Natural killer cell treated with Interleukin-12 subunit alpha and Interleukin-12 subunit beta and Interleukin-15 and Interleukin-18, amount 100 ng/mL, for 72 hours (primary cell): ENCODE measurements around the gene ARSJ. TPM values are rescaled to one million over a fixed set of nuclear protein-coding genes. Genes with fewer than 3 reads are reported as not detected.

Source experiments
- ATAC-seq, 2 donors: fragments of 150-1000 bp; cut with Tn5 transposase in 1 of 2; sonication (Bioruptor Pico), chemical (Tn5 transposase) in 1 of 2; 2 replicates each; pipeline ENCODE4 v1.10.0; 2021
- DNase-seq: peaks from one replicate; pipeline ENCODE4 v3.0.0; 2022; ENCODE audit warnings: low spot score
- H3K27ac Mint-ChIP-seq, 2 donors: 1 replicate in 1 of 2; 2 replicates in 1 of 2; pipeline ENCODE4 v1.8.0; 2022; ENCODE audit warnings: mixed read lengths in 2 of 2, mild to moderate bottlenecking in 1 of 2, moderate library complexity in 1 of 2
- H3K27me3 Mint-ChIP-seq, 2 donors: 1 replicate in 1 of 2; 2 replicates in 1 of 2; pipeline ENCODE4 v1.8.0; 2022; ENCODE audit warnings: mixed read lengths in 2 of 2
- H3K36me3 Mint-ChIP-seq: one replicate; pipeline ENCODE4 v1.8.0; 2022; ENCODE audit warnings: mixed read lengths
- H3K4me1 Mint-ChIP-seq, 2 donors: 1 replicate in 1 of 2; 2 replicates in 1 of 2; pipeline ENCODE4 v1.8.0; 2022; ENCODE audit warnings: low read depth in 2 of 2, mixed read lengths in 2 of 2, mild to moderate bottlenecking in 1 of 2
- H3K4me3 Mint-ChIP-seq: one replicate; pipeline ENCODE4 v1.8.0; 2022; ENCODE audit warnings: mixed read lengths
- H3K9me3 Mint-ChIP-seq: 2 replicates; pipeline ENCODE4 v1.8.0; 2022; ENCODE audit warnings: mixed read lengths
- total RNA-seq, 2 donors: library from RNA; stranded (reverse); gene quantifications; one replicate each; pipeline ENCODE4 v1.2.3, GENCODE V29; 2022

Gene ARSJ
- total RNA-seq, 2 donors from 2014 or later: 0.24 TPM; not detected in 1

DNA sequence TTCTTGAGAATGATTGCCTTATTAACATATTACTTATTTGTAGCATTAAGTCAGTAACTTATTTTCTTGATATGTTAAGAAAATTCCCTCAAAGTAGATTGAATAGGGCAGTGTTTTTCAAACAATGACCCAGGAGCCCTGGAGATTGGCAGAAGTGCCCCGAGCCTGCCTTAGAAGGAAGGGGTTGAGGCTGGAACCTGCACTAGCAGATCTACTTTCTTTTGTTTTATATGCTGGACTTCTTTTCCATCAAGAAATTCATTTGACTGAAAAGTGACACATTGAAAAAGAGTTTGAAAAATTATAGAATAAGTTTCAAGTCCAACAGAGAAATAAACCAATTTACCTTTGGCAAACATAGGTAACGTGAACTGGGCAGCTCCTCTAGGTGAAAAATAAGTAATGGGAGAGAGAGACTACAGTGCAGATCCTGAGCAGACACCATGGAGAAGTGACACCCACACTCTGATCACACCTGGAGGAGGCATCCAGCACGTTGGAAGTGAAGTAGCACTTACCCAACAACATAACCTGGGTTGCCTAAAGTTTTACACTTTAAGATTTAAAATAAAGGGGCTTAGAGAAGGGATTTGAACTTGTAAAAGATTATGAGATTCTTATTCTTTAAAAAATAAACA is 18.6 kb downstream of the ARSJ start:
- peaks cover 0 to 9% of the 10 kb centered on the region in 2 donors for H3K4me1 Mint-ChIP-seq
- H3K27ac Mint-ChIP-seq: no peak overlapping the region

DNA sequence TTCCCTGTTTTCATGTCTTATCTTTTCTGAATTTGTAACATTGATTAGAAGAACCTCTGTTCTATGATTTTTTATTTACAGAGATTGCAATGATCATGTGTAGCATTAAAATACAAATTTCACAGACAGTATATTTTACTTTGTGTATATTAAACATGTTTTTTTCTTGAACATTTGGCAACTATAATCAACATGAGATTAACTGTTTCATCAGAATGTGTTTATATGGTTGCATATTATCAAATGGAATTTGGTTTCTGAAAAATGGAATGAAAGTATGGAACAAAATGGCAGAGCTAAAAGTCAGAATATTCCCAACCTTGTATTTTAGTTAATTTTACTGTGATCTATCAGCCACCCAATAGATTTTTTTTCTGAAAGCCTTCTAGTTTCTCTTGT is 19.9 kb downstream of the ARSJ start:
- Mint-ChIP-seq H3K27me3 (peaks cover 0 to 31% of the 10 kb centered on the region in 2 donors), H3K9me3 (peaks cover 7% of the 10 kb centered on the region)
- no peak for DNase-seq

More for the DNA sequence above, 18.6 kb downstream of the ARSJ start:
- DNase-seq (no peak), ATAC-seq (no peak)
- Mint-ChIP-seq H3K36me3 (peaks cover 10% of the 10 kb centered on the region), H3K9me3 (peaks cover 7% of the 10 kb centered on the region), H3K4me3 (no peak overlapping the region), H3K27me3 (peaks cover 0 to 31% of the 10 kb centered on the region in 2 donors)

DNA sequence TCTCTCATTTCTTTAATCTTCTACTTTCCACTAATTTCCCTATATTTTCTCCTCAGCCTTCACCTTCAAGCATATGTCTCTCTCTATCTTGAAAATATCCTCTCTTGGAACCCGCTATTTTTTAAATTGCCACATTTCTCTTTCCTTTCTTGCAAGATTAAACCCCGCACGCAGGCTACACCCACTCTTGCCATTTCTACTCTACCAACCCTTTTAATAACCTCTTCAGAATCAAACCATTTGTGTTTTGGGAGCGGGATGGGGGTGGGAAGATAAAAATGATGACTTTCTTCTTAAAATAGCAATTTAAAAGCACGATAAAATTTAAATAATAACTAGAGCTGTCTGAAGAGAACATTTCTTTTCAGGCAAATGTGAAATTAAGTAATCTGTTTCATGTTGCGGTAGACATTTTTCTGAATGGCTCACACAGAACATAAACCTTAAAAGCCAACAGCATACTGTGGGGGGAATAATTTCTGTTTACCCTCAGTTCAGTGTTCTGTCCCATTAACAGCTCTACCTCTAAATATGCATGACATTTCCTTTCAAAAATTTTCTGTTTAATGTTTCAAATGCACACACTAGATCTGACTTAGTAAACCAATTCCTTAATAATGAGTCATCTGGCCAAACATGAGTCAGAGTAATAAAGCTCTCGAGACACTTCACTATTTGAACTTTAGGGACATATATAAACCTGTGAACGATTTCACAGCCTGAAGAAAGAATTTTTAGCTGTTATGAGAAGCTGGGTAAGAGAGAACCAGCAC is 20.5 kb downstream of the ARSJ start:
- Mint-ChIP-seq H3K27me3 (peaks cover 0 to 31% of the 10 kb centered on the region in 2 donors), H3K27ac (no peak overlapping the region), H3K36me3 (peaks cover 10% of the 10 kb centered on the region), H3K9me3 (peaks cover 7% of the 10 kb centered on the region), H3K4me1 (peaks cover 0 to 9% of the 10 kb centered on the region in 2 donors), H3K4me3 (no peak overlapping the region)
- ATAC-seq (peak in 1 of 2 donors; percentile 48), DNase-seq (no peak)

More for the DNA sequence above, 19.9 kb downstream of the ARSJ start:
- Mint-ChIP-seq H3K27ac (no peak overlapping the region), H3K36me3 (peaks cover 10% of the 10 kb centered on the region), H3K4me1 (peaks cover 0 to 9% of the 10 kb centered on the region in 2 donors), H3K4me3 (no peak overlapping the region)
- no peak for ATAC-seq

- H3K27me3 Mint-ChIP-seq: peaks cover 0 to 27% of the 10 kb centered on the region in 2 donors
- peaks cover 3% of the 10 kb centered on the region for H3K9me3 Mint-ChIP-seq
- H3K36me3 Mint-ChIP-seq: peaks cover 6% of the 10 kb centered on the region
- no peak for DNase-seq
- peaks cover 0 to 9% of the 10 kb centered on the region in 2 donors for H3K4me1 Mint-ChIP-seq
- H3K27ac Mint-ChIP-seq: no peak overlapping the region
- no peak overlapping the region for H3K4me3 Mint-ChIP-seq
- ATAC-seq: no peak
Observed at GRCh38 chr4:113957956-113958355, 21.5 kb downstream of the ARSJ start.

- Mint-ChIP-seq H3K36me3 (no peaks in the 10 kb centered on the region), H3K27me3 (peaks cover 0 to 31% of the 10 kb centered on the region in 2 donors), H3K9me3 (no peaks in the 10 kb centered on the region), H3K27ac (no peak overlapping the region), H3K4me3 (no peak overlapping the region), H3K4me1 (peaks cover 0 to 7% of the 10 kb centered on the region in 2 donors)
- ATAC-seq: no peak
- no peak for DNase-seq
Observed at GRCh38 chr4:113955948-113956347, 23.5 kb downstream of the ARSJ start.

DNA sequence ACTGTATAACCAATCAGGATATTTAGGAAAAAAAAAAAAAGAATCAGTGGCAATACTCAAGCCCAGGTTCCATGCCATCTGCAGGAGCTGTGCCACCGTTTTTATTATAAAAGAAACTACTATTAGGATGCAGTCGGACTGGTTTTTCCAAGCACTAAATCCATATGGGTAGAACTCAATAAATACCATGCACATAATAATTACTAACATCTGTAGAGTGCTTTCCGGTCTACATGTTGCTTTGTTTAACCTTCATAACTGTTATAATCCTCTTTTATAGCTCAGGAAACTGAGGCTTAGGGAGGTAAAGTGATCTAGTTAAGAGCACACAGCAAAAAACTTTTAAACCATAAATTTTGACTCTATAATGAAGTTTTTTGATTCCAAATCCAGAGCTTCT is 24.0 kb downstream of the ARSJ start:
- Mint-ChIP-seq H3K27ac (no peak overlapping the region), H3K27me3 (peaks cover 0 to 31% of the 10 kb centered on the region in 2 donors), H3K9me3 (no peaks in the 10 kb centered on the region), H3K36me3 (no peaks in the 10 kb centered on the region), H3K4me1 (peaks cover 0 to 7% of the 10 kb centered on the region in 2 donors), H3K4me3 (no peak overlapping the region)
- ATAC-seq (no peak), DNase-seq (no peak)

DNA sequence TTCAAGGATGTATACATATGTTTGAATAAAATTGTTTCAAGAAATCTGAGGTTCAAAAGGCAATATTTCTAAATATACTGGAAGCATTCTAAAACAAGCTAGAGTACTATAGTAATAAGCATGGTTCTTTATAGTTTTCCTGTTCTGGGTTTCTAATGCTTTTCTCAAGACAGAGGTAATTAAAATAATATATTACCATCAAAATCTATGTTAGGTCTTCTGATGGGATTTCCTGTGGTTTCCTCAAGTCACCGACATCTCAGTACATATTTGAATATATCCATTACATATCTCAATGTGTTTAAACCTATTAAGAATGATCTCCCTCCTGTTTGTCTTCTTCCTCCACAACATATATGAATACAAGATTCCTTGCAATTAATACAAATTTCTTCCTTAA is 25.6 kb downstream of the ARSJ start:
- DNase-seq (no peak), ATAC-seq (no peak)
- H3K4me1 Mint-ChIP-seq: peaks cover 0 to 7% of the 10 kb centered on the region in 2 donors
- no peaks in the 10 kb centered on the region for H3K36me3 Mint-ChIP-seq
- H3K4me3 Mint-ChIP-seq: no peak overlapping the region
- H3K9me3 Mint-ChIP-seq: no peaks in the 10 kb centered on the region
- no peak overlapping the region for H3K27ac Mint-ChIP-seq
- peaks cover 0 to 31% of the 10 kb centered on the region in 2 donors for H3K27me3 Mint-ChIP-seq

GRCh38 chr4:113952452-113953029 is 26.9 kb downstream of the ARSJ start:
- no peaks in the 10 kb centered on the region for H3K9me3 Mint-ChIP-seq
- H3K36me3 Mint-ChIP-seq: no peaks in the 10 kb centered on the region
- peak; percentile 74 to 83 for ATAC-seq
- DNase-seq: peak; percentile 61
- no peak overlapping the region for H3K27ac Mint-ChIP-seq
- H3K4me1 Mint-ChIP-seq: peaks cover 0 to 3% of the 10 kb centered on the region in 2 donors
- no peak overlapping the region for H3K4me3 Mint-ChIP-seq
- peaks cover 0 to 24% of the 10 kb centered on the region in 2 donors for H3K27me3 Mint-ChIP-seq

DNA sequence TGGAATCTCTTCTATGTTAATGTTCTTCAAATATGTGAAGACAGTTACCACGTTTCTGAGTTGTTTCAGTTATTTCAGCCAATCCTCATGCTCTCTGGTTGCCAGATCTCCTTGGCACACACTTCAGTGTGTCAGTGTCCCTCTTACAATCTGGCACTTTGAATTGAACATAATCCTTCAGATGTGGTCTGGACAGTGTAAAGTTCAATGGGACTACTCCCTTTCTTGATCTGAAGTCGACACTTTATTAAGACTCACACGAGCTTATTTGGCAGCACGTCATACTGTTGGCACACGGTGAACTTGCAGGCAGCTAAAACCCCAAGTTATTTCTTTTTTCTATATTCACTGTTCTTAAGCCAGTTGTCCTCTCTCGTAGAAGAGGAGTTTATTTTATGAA is 28.2 kb downstream of the ARSJ start:
- Mint-ChIP-seq H3K27ac (no peak overlapping the region), H3K9me3 (no peaks in the 10 kb centered on the region), H3K27me3 (peaks cover 0 to 18% of the 10 kb centered on the region in 2 donors), H3K4me1 (peaks cover 0 to 3% of the 10 kb centered on the region in 2 donors), H3K36me3 (no peaks in the 10 kb centered on the region), H3K4me3 (no peak overlapping the region)
- DNase-seq (no peak), ATAC-seq (no peak)

DNA sequence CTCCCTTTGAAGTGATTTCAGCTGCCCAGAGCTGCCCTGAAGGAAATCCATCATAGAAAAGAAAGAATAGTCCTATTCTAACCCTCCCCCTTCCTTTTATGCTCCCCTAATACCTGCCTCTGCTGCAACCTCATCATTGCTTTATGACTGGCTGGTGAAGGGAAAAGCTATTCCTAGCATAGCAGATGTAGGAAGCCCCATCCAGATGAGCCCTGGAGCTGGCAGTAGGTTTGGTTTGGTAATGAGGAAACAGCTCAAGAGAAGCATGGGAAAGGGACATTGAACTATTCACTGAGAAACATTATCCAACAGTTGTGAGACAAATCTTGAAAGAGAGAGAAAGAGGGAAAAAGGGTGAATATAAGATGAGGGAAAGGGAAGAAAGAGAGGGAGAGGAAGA is 29.2 kb downstream of the ARSJ start:
- Mint-ChIP-seq H3K4me1 (peaks cover 0 to 3% of the 10 kb centered on the region in 2 donors), H3K27ac (no peak overlapping the region), H3K9me3 (no peaks in the 10 kb centered on the region), H3K4me3 (no peak overlapping the region), H3K27me3 (peaks cover 0 to 21% of the 10 kb centered on the region in 2 donors), H3K36me3 (no peaks in the 10 kb centered on the region)
- no peak for DNase-seq
- ATAC-seq: no peak

DNA sequence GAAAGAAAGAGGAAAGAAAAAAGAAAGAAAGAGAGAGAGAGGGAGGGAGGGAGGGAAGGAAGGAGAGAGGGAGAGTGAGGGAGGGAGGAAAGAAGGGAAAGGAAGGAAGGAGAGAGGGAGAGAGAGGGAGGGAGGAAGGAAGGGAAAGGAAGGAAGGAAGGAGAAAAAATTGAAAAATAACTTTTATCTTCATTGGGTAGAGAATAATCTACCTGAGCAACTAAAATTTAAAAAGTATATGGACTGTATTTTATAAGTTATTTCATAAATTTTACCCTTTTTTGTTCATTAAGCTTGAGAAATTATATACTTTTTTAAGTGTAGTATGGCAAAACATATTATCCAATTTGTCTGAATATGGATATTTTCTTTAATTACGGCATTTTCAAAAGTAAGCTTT is 32.0 kb downstream of the ARSJ start:
- H3K27me3 Mint-ChIP-seq: peaks cover 0 to 31% of the 10 kb centered on the region in 2 donors
- no peak for DNase-seq

DNA sequence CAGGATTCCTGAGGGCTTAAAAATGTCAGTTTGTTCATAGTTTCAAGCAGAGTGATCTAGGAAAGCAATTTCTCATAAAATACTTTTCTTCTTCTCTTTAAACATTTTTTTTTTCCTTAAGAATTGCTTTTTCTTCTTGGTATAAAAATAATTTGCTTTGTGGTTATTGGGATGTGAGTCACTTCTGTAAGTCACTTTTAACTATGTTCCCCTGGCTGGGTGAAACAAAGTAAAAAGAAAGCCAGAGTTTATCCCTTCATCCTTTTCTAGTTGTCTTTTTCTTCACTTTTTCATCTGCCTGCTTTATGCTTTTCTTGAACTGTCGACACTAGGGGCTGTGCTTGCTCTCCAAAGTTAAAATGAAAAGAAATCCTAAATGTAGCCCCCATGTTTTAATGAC is 33.5 kb downstream of the ARSJ start:
- DNase-seq (no peak), ATAC-seq (no peak)
- no peaks in the 10 kb centered on the region for H3K9me3 Mint-ChIP-seq
- H3K4me1 Mint-ChIP-seq: peaks cover 10% of the 10 kb centered on the region in 2 donors
- peaks cover 0 to 24% of the 10 kb centered on the region in 2 donors for H3K27me3 Mint-ChIP-seq
- H3K27ac Mint-ChIP-seq: no peak overlapping the region
- H3K36me3 Mint-ChIP-seq: no peaks in the 10 kb centered on the region
- H3K4me3 Mint-ChIP-seq: no peak overlapping the region

More for the DNA sequence above, 32.0 kb downstream of the ARSJ start:
- H3K4me3 Mint-ChIP-seq: no peak overlapping the region
- peaks cover 9 to 10% of the 10 kb centered on the region in 2 donors for H3K4me1 Mint-ChIP-seq
- H3K27ac Mint-ChIP-seq: no peak overlapping the region
- no peak for ATAC-seq
- no peaks in the 10 kb centered on the region for H3K36me3 Mint-ChIP-seq
- no peaks in the 10 kb centered on the region for H3K9me3 Mint-ChIP-seq

GRCh38 chr4:113943863-113944262 is 35.6 kb downstream of the ARSJ start:
- Mint-ChIP-seq H3K9me3 (no peaks in the 10 kb centered on the region), H3K36me3 (no peaks in the 10 kb centered on the region), H3K4me1 (peaks cover 10 to 13% of the 10 kb centered on the region in 2 donors), H3K4me3 (no peak overlapping the region), H3K27me3 (peaks cover 0 to 24% of the 10 kb centered on the region in 2 donors), H3K27ac (no peak overlapping the region)
- ATAC-seq: no peak
- no peak for DNase-seq

DNA sequence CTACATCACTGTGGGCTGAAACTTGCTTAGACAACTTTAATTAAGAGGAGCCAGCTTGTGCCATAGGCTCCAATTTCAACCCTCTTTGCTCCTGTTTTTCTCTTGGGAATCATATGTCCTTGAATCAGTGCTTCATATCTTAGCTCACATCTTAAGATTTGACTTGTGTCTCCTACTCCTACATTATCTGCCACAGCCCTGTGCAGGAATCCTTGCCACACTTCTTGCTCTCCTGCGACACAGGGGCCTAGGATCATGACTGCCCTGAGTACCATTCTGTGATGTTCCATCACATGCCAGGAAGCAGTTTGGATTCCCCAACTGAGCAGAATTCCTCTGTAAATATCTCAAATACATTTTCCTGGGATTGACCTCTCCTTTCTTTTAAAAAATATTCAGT is 36.4 kb downstream of the ARSJ start:
- H3K4me1 Mint-ChIP-seq: peaks cover 10 to 13% of the 10 kb centered on the region in 2 donors
- H3K27ac Mint-ChIP-seq: no peak overlapping the region
- no peak overlapping the region for H3K4me3 Mint-ChIP-seq
- peaks cover 0 to 24% of the 10 kb centered on the region in 2 donors for H3K27me3 Mint-ChIP-seq
- ATAC-seq: no peak
- H3K36me3 Mint-ChIP-seq: no peaks in the 10 kb centered on the region
- no peak for DNase-seq
- no peaks in the 10 kb centered on the region for H3K9me3 Mint-ChIP-seq
